H1 (cell line): Measurements from ENCODE around the gene SIPA1L2. TPM values are rescaled to one million over a fixed set of nuclear protein-coding genes. Genes with fewer than 3 reads are reported as not detected.

ENCODE experiments used
- CTCF ChIA-PET: fragments of 300-600 bp; sonication (Branson Sonifier 250); formaldehyde crosslinking; loops from one replicate; lab custom pipeline; 2021; ENCODE audit not compliant: partially characterized antibody; lab: Charles Lee
- POLR2A ChIA-PET: fragments of 300-600 bp; sonication (Branson Sonifier 250); formaldehyde crosslinking; loops from one replicate; lab custom pipeline; 2021; ENCODE audit warnings: inconsistent platforms; ENCODE audit not compliant: partially characterized antibody; lab: Charles Lee
- DNase-seq, 2 experiments: peaks; one replicate each; pipeline versions ENCODE4 v3.0.0 to v3.0.0-alpha.2; 2010 to 2022; ENCODE audit warnings: low spot score in 2 of 2, low read depth in 1 of 2, mixed read lengths in 1 of 2
- FAIRE-seq: peaks from 2 replicates; lab custom pipeline; 2011; peaks lifted over from hg19 to GRCh38; lab: Jason Lieb, UNC
- H2AFZ ChIP-seq: 2 replicates; pipeline ENCODE4 v1.8.1; 2012; ENCODE audit warnings: low read length, inconsistent platforms
- H2AK5ac ChIP-seq: 2 replicates; pipeline ENCODE4 v1.6.1; 2013; ENCODE audit warnings: low read depth, low read length
- H2BK120ac ChIP-seq: replicated peaks from 2 replicates; pipeline ENCODE3; 2013; ENCODE audit warnings: low read depth, low read length, inconsistent platforms
- H2BK12ac ChIP-seq: 2 replicates; pipeline ENCODE4 v1.6.1; 2013; ENCODE audit warnings: low read depth, low read length
- H2BK15ac ChIP-seq: 2 replicates; pipeline ENCODE4 v1.6.1; 2013; ENCODE audit warnings: low read length
- H2BK20ac ChIP-seq: 2 replicates; pipeline ENCODE4 v1.6.1; 2013; ENCODE audit warnings: low read length
- H2BK5ac ChIP-seq: 2 replicates; pipeline ENCODE4 v1.6.1; 2013; ENCODE audit warnings: low read depth, low read length
- H3K14ac ChIP-seq: 2 replicates; pipeline ENCODE4 v1.6.1; 2013; ENCODE audit warnings: inconsistent platforms; ENCODE audit not compliant: insufficient read length
- H3K18ac ChIP-seq: 2 replicates; pipeline ENCODE4 v1.6.1; 2013; ENCODE audit warnings: low read length; ENCODE audit errors: extremely low read depth
- H3K23ac ChIP-seq: 2 replicates; pipeline ENCODE4 v1.6.1; 2013; ENCODE audit warnings: inconsistent platforms; ENCODE audit not compliant: insufficient read length
- H3K23me2 ChIP-seq: 2 replicates; pipeline ENCODE4 v1.6.1; 2013; ENCODE audit warnings: low read depth, low read length
- H3K27ac ChIP-seq: 2 replicates; pipeline ENCODE4 v1.6.1; 2011; ENCODE audit warnings: low read depth, low read length, inconsistent platforms
- H3K27me3 ChIP-seq, 4 experiments: replicated peaks in 1 of 4; 1 replicate in 1 of 4; 2 replicates in 3 of 4; pipeline versions ENCODE4 v1.6.1 to v1.8.1; 2011 to 2013; ENCODE audit warnings: low read length in 3 of 4, mild to moderate bottlenecking in 3 of 4, inconsistent platforms in 2 of 4, mixed read lengths in 2 of 4, moderate library complexity in 1 of 4; ENCODE audit not compliant: control insufficient read depth in 3 of 4, insufficient read depth in 3 of 4; ENCODE audit errors: extremely low read depth in 1 of 4
- H3K36me3 ChIP-seq, 4 experiments: 2 replicates each; pipeline versions ENCODE4 v1.6.1 to v1.8.1; 2011 to 2013; ENCODE audit warnings: mild to moderate bottlenecking in 4 of 4, low read length in 3 of 4, moderate library complexity in 2 of 4, control low read depth in 1 of 4, inconsistent platforms in 1 of 4; ENCODE audit not compliant: insufficient read depth in 4 of 4, control insufficient read depth in 2 of 4
- H3K4ac ChIP-seq: replicated peaks from 2 replicates; pipeline ENCODE3; 2013; ENCODE audit warnings: low read length, low read depth, mixed read lengths, inconsistent platforms; ENCODE audit not compliant: insufficient read length
- H3K4me1 ChIP-seq, 4 experiments: replicated peaks in 1 of 4; 1 replicate in 1 of 4; 2 replicates in 3 of 4; pipeline versions ENCODE4 v1.6.1 to v1.8.1; 2011 to 2013; ENCODE audit warnings: low read length in 3 of 4, inconsistent platforms in 2 of 4, mixed read lengths in 1 of 4; ENCODE audit not compliant: insufficient read depth in 4 of 4, control insufficient read depth in 3 of 4
- H3K4me2 ChIP-seq, 2 experiments: 2 replicates each; pipeline versions ENCODE4 v1.6.1 to v1.8.1; 2011 to 2013; ENCODE audit warnings: low read depth in 2 of 2, low read length in 2 of 2, control low read depth in 1 of 2, inconsistent platforms in 1 of 2, mild to moderate bottlenecking in 1 of 2; ENCODE audit not compliant: insufficient read depth in 1 of 2
- H3K4me3 ChIP-seq, 4 experiments: fragments of 200-600, 300-600 bp in 1 of 4; sonication (generic), shearing (Covaris generic), sonication (Bioruptor Twin) in 1 of 4; 2 replicates each; pipeline versions ENCODE4 v1.5.1 to v1.8.1; 2011 to 2016; ENCODE audit warnings: low read length in 4 of 4, low read depth in 3 of 4, control low read depth in 2 of 4, inconsistent platforms in 2 of 4, mild to moderate bottlenecking in 2 of 4, mixed read lengths in 1 of 4, moderate library complexity in 1 of 4; ENCODE audit not compliant: insufficient read depth in 2 of 4; ENCODE audit errors: extremely low read depth in 1 of 4
- H3K56ac ChIP-seq: replicated peaks from 2 replicates; pipeline ENCODE3; 2013; ENCODE audit warnings: low read depth, mild to moderate bottlenecking, mixed read lengths, low read length, inconsistent platforms; ENCODE audit not compliant: insufficient read length
- H3K79me1 ChIP-seq: 2 replicates; pipeline ENCODE4 v1.6.1; 2013; ENCODE audit warnings: low read depth, low read length, control low read depth
- H3K79me2 ChIP-seq, 2 experiments: 2 replicates each; pipeline versions ENCODE4 v1.6.1 to v1.8.1; 2012 to 2013; ENCODE audit warnings: low read length in 2 of 2, mild to moderate bottlenecking in 2 of 2, inconsistent platforms in 1 of 2; ENCODE audit not compliant: insufficient read depth in 2 of 2, control insufficient read depth in 1 of 2
- H3K9ac ChIP-seq, 4 experiments: replicated peaks in 1 of 4; 1 replicate in 1 of 4; 2 replicates in 3 of 4; pipeline versions ENCODE4 v1.6.1 to v1.8.1; 2011 to 2013; ENCODE audit warnings: low read depth in 3 of 4, low read length in 3 of 4, control low read depth in 2 of 4, mild to moderate bottlenecking in 2 of 4, moderate library complexity in 2 of 4, inconsistent platforms in 1 of 4; ENCODE audit errors: extremely low read depth in 1 of 4
- H3K9me3 ChIP-seq, 2 experiments: 2 replicates each; pipeline versions ENCODE4 v1.6.1 to v1.8.1; 2012 to 2013; ENCODE audit warnings: mild to moderate bottlenecking in 2 of 2, moderate library complexity in 2 of 2, control low read depth in 1 of 2, inconsistent platforms in 1 of 2, low read depth in 1 of 2, low read length in 1 of 2, mixed read lengths in 1 of 2; ENCODE audit not compliant: insufficient read depth in 2 of 2
- H4K20me1 ChIP-seq, 2 experiments: replicated peaks in 1 of 2; 2 replicates each; pipeline versions ENCODE3 to v1.8.1; 2011 to 2013; ENCODE audit warnings: inconsistent platforms in 2 of 2, low read length in 2 of 2, mild to moderate bottlenecking in 1 of 2; ENCODE audit not compliant: insufficient read depth in 2 of 2, control insufficient read depth in 1 of 2
- H4K5ac ChIP-seq: 2 replicates; pipeline ENCODE4 v1.6.1; 2013; ENCODE audit warnings: low read length, low read depth, mixed read lengths, inconsistent platforms; ENCODE audit not compliant: insufficient read length
- H4K8ac ChIP-seq: 2 replicates; pipeline ENCODE4 v1.8.0; 2013; ENCODE audit warnings: mild to moderate bottlenecking, moderate library complexity, low read length, inconsistent platforms; ENCODE audit not compliant: insufficient read depth; ENCODE audit errors: extremely low read depth
- H4K91ac ChIP-seq: replicated peaks from 2 replicates; pipeline ENCODE3; 2013; ENCODE audit warnings: low read length, mixed read lengths, inconsistent platforms; ENCODE audit not compliant: insufficient read length
- BCL11A ChIP-seq, 2 experiments: IDR thresholded peaks; one replicate each; pipeline ENCODE4 v1.6.1; 2011; ENCODE audit warnings: low read depth in 2 of 2, low read length in 2 of 2, mild to moderate bottlenecking in 2 of 2
- CBX5 ChIP-seq: fragments of 300-800, 300-1000 bp; sonication (generic); IDR thresholded peaks from 2 replicates; pipeline ENCODE4 v1.7.1; 2016; ENCODE audit warnings: antibody characterized with exemption, low read length, low read depth
- GTF2F1 ChIP-seq: IDR thresholded peaks from 2 replicates; pipeline ENCODE4 v1.6.1; 2012; ENCODE audit warnings: low read depth, low read length, improper control_type of control experiment, borderline replicate concordance
- KDM1A ChIP-seq: fragments of 200-600, 300-600 bp; sonication (generic); IDR thresholded peaks from 2 replicates; pipeline ENCODE4 v1.7.1; 2016; ENCODE audit warnings: mild to moderate bottlenecking, low read length, borderline replicate concordance
- KDM5A ChIP-seq: fragments of 200-600 bp; IDR thresholded peaks from 2 replicates; pipeline ENCODE4 v1.7.1; 2012; ENCODE audit warnings: mild to moderate bottlenecking, low read length, inconsistent platforms, mixed read lengths
- POLR2AphosphoS5 ChIP-seq: IDR thresholded peaks from 2 replicates; pipeline ENCODE4 v1.6.1; 2011; ENCODE audit warnings: low read depth, low read length
- RBBP5 ChIP-seq: IDR thresholded peaks from 2 replicates; pipeline ENCODE4 v1.7.1; 2012; ENCODE audit warnings: low read depth, mild to moderate bottlenecking, inconsistent platforms, low read length, moderate library complexity, borderline replicate concordance
- SIN3A ChIP-seq, 2 experiments: IDR thresholded peaks in 1 of 2; conservative IDR thresholded peaks in 1 of 2; 2 replicates each; pipeline ENCODE4 v1.6.1; 2011 to 2012; ENCODE audit warnings: low read length in 2 of 2, improper control_type of control experiment in 1 of 2, low read depth in 1 of 2, mild to moderate bottlenecking in 1 of 2
- SIRT6 ChIP-seq: IDR thresholded peaks from one replicate; pipeline ENCODE4 v1.7.1; 2012; ENCODE audit warnings: low read length, inconsistent platforms
- TAF1 ChIP-seq: IDR thresholded peaks from 2 replicates; pipeline ENCODE4 v1.6.1; 2011; ENCODE audit warnings: mild to moderate bottlenecking, low read depth, low read length
- TAF7 ChIP-seq: optimal IDR thresholded peaks from 2 replicates; pipeline ENCODE3; 2011; ENCODE audit warnings: low read depth, mild to moderate bottlenecking, inconsistent platforms, low read length, moderate library complexity, borderline replicate concordance
- WGBS, 2 experiments: shearing (Covaris generic) in 1 of 2; methylation state at CpG; one replicate each; pipeline versions ENCODE4 v1.1.6 to v1.1.7; 2013 to 2015; ENCODE audit warnings: low lambda C conversion rate in 2 of 2, mixed read lengths in 2 of 2, inconsistent platforms in 1 of 2, low coverage in 1 of 2, missing lambda C conversion rate in 1 of 2; ENCODE audit not compliant: insufficient replicate concordance in 2 of 2, insufficient coverage in 1 of 2, insufficient read length in 1 of 2; ENCODE audit errors: extremely low coverage in 1 of 2, missing lambda C conversion rate in 1 of 2; 5-methylcytosine and 5-hydroxymethylcytosine counted together
- polyA plus RNA-seq, 7 experiments: library from polyadenylated mRNA; depleted of rRNA in 3 of 7; stranded (reverse) in 5 of 7; unstranded in 2 of 7; fragments of >200 nt in 5 of 7; fragments of 200-250 nt in 2 of 7; gene quantifications; 1 replicate in 5 of 7; 2 replicates in 1 of 7; 4 replicates in 1 of 7; pipeline versions ENCODE4 v1.2.1 to v1.2.3, GENCODE V29; 2011 to 2013; ENCODE audit warnings: missing spikeins in 2 of 7, mixed read lengths in 2 of 7
- total RNA-seq: library from RNA; stranded (reverse); fragmentation: NEBNext Ultra II Directional; extraction: Animal tissue kit (Norgen Biotek cat#: 25700); gene quantifications from 2 replicates; pipeline ENCODE4 v1.2.1, GENCODE V29; 2021

Gene SIPA1L2
- total and polyA plus RNA-seq, 2 of the 8 experiments (the other 6 are each of a cell fraction or from before 2014, with no cell fraction given), result 7.7 to 13.2 TPM

- Histone ChIP-seq H3K79me1 (no peaks in the 10 kb centered on the region), H4K91ac (no peak overlapping the region), H2BK5ac (no peak overlapping the region), H4K5ac (no peak overlapping the region), H3K27ac (no peak overlapping the region), H4K8ac (no peak overlapping the region), H2AK5ac (no peak overlapping the region), H3K9ac (no peak overlapping the region), H3K27me3 (peaks cover 0 to 5% (median 2%) of the 10 kb centered on the region in 4 experiments; a peak in 4 of 7 replicates), H4K20me1 (no peaks in the 10 kb centered on the region), H3K79me2 (no peaks in the 10 kb centered on the region), H3K4ac (no peak overlapping the region), H2BK20ac (no peak overlapping the region), H3K18ac (no peak overlapping the region), H3K23ac (no peak overlapping the region), H3K23me2 (no peaks in the 10 kb centered on the region), H2BK12ac (no peak overlapping the region), H2BK15ac (no peak overlapping the region), H3K56ac (no peak overlapping the region), H3K4me3 (no peak overlapping the region), H3K4me2 (no peak overlapping the region), H3K4me1 (no peaks in the 10 kb centered on the region), H3K36me3 (no peaks in the 10 kb centered on the region), H3K9me3 (no peaks in the 10 kb centered on the region), H3K14ac (no peak overlapping the region), H2BK120ac (no peak overlapping the region), H2AFZ (no peak overlapping the region)
- FAIRE-seq (no peak), DNase-seq (no peak)
- CTCF ChIA-PET, result interaction anchor here (0.6 to 2.5 kb wide), 18 partner anchors 9 to 388 kb away, joined by 3 to 11 read pairs (median 4); no protein-coding TSS in a partner anchor
- POLR2A ChIA-PET, result no interaction called here
- TF ChIP-seq POLR2AphosphoS5, result no peak
- no peak for TF ChIP-seq KDM5A
- TF ChIP-seq SIRT6, result no peak
- TF ChIP-seq RBBP5, result no peak
- no peak for TF ChIP-seq BCL11A (IDR thresholded peaks at IDR 0.05; ENCODE audit: low read depth in 2 of 2, low read length in 2 of 2)
- TF ChIP-seq CBX5, result no peak
- no peak for TF ChIP-seq TAF7
- no peak for TF ChIP-seq GTF2F1
- TF ChIP-seq TAF1, result no peak
- no peak for TF ChIP-seq KDM1A
- no peak for TF ChIP-seq SIN3A (conservative IDR thresholded peaks at IDR 0.05 in 1 of 2, IDR thresholded peaks at IDR 0.05 in 1 of 2; ENCODE audit: low read depth in 1 of 2, low read length in 2 of 2)
- 86% methylated on average over 2 of the region's 2 CpGs; no CpG with 5 or more reads in 1 of the 2 experiments for WGBS, 2 experiments
Measured at GRCh38 chr1:232636799-232637198, 6.9 kb upstream of the SIPA1L2 start.
